ENCODE results near the gene SYCP2. TPM values are rescaled to one million over a fixed set of nuclear protein-coding genes. Genes with fewer than 3 reads are reported as not detected.

Gene SYCP2
- total RNA-seq, 1 donor from 2014 or later: 9.0 TPM

- intact Hi-C loops (cut with micrococcal nuclease): loop anchor here (5.0 to 10.0 kb wide), 2 partner anchors 189 to 317 kb away; no protein-coding TSS in a partner anchor
Measured at GRCh38 chr20:59945731-59946130, 12.3 kb upstream of the SYCP2 start.

GRCh38 chr20:59945175-59945574 lies 11.7 kb upstream of the SYCP2 start:
- intact Hi-C loops (cut with micrococcal nuclease): loop anchor here (5.0 to 10.0 kb wide), 2 partner anchors 190 to 317 kb away; no protein-coding TSS in a partner anchor

GRCh38 chr20:59944726-59945125 lies 11.3 kb upstream of the SYCP2 start:
- intact Hi-C loops (cut with micrococcal nuclease): loop anchor here (5.0 to 10.0 kb wide), 2 partner anchors 190 to 318 kb away; no protein-coding TSS in a partner anchor

GRCh38 chr20:59942245-59942644 lies 8.8 kb upstream of the SYCP2 start:
- intact Hi-C loops (cut with micrococcal nuclease): loop anchor here (10.0 kb wide), 1 partner anchor 193 kb away; no protein-coding TSS in a partner anchor

- intact Hi-C loops (cut with micrococcal nuclease): loop anchor here (1.0 to 10.0 kb wide), 2 partner anchors 7 to 194 kb away; no protein-coding TSS in a partner anchor
Measured at GRCh38 chr20:59940956-59941294, 7.5 kb upstream of the SYCP2 start.

- intact Hi-C loops (cut with micrococcal nuclease): loop anchor here (1.0 to 10.0 kb wide), 2 partner anchors 8 to 194 kb away; no protein-coding TSS in a partner anchor
Measured at GRCh38 chr20:59940129-59940955, 6.9 kb upstream of the SYCP2 start, which contains the start of the genes FAM217B and PPP1R3D. TSS of gene FAM217B (plus strand) at chr20:59940389. CDS start at chr20:59943944, 3,555 bp downstream. TSS of gene PPP1R3D (minus strand) at chr20:59940305. CDS start at chr20:59939931, 374 bp downstream.

GRCh38 chr20:59939879-59940128 lies 6.4 kb upstream of the SYCP2 start:
- intact Hi-C loops (cut with micrococcal nuclease): loop anchor here (1.0 to 10.0 kb wide), 2 partner anchors 8 to 195 kb away; no protein-coding TSS in a partner anchor

GRCh38 chr20:59939052-59939878 lies 5.8 kb upstream of the SYCP2 start:
- intact Hi-C loops (cut with micrococcal nuclease): no loop called here

- intact Hi-C loops (cut with micrococcal nuclease): no loop called here
Measured at GRCh38 chr20:59938696-59939051, 5.2 kb upstream of the SYCP2 start.

- intact Hi-C loops (cut with micrococcal nuclease): no loop called here
Measured at GRCh38 chr20:59938221-59938620, 4.8 kb upstream of the SYCP2 start.

GRCh38 chr20:59937150-59937549 lies 3.7 kb upstream of the SYCP2 start:
- intact Hi-C loops (cut with micrococcal nuclease): no loop called here

GRCh38 chr20:59936409-59936808 lies 3.0 kb upstream of the SYCP2 start:
- intact Hi-C loops (cut with micrococcal nuclease): no loop called here

- intact Hi-C loops (cut with micrococcal nuclease): no loop called here
Measured at GRCh38 chr20:59935457-59936185, 2.2 kb upstream of the SYCP2 start.

- intact Hi-C loops (cut with micrococcal nuclease): no loop called here
Measured at GRCh38 chr20:59933849-59934585, 580 bp upstream of the SYCP2 start.

GRCh38 chr20:59932616-59933295 lies 681 bp downstream of the SYCP2 start:
- intact Hi-C loops (cut with micrococcal nuclease): no loop called here

GRCh38 chr20:59931511-59932312 lies 1.7 kb downstream of the SYCP2 start:
- intact Hi-C loops (cut with micrococcal nuclease): no loop called here

- intact Hi-C loops (cut with micrococcal nuclease): no loop called here
Measured at GRCh38 chr20:59925899-59926298, 7.5 kb downstream of the SYCP2 start.

GRCh38 chr20:59925359-59925758 lies 8.1 kb downstream of the SYCP2 start:
- intact Hi-C loops (cut with micrococcal nuclease): no loop called here

- intact Hi-C loops (cut with micrococcal nuclease): no loop called here
Measured at GRCh38 chr20:59923514-59923913, 9.9 kb downstream of the SYCP2 start.
